22Rv1 (cell line): ENCODE results near the gene GTF2A1L.

Experiments
- CTCF ChIP-seq: fragments of 450-650 bp; IDR thresholded peaks from 2 replicates; pipeline ENCODE4 v1.5.1; 2017; ENCODE audit warnings: mild to moderate bottlenecking
- ZFX ChIP-seq: fragments of 450-650 bp; IDR thresholded peaks from 2 replicates; pipeline ENCODE4 v1.6.1; 2017; ENCODE audit warnings: antibody characterized with exemption, borderline replicate concordance

GRCh38 chr2:48605482-48606175 lies 12.0 kb upstream of the GTF2A1L start:
- TF ChIP-seq CTCF (no peak), ZFX (no peak)
